ENCODE data around the gene ZNRF3. TPM values are rescaled to one million over a fixed set of nuclear protein-coding genes. Genes with fewer than 3 reads are reported as not detected.
A peak's percentile ranks its signal among the peaks of the same experiment; 100 is the strongest.
"Not testable (repeated sequence)": the region's sequence is repeated elsewhere in the genome, so short reads cannot be mapped to it uniquely, and the experiment has no call there.

Gene ZNRF3
- total RNA-seq, 1 donor from 2014 or later: 12.1 TPM

- peak; percentile 88 for DNase-seq (ENCODE audit: low spot score)
Measured at GRCh38 chr22:28883917-28884746, 760 bp downstream of the ZNRF3 start.

DNA sequence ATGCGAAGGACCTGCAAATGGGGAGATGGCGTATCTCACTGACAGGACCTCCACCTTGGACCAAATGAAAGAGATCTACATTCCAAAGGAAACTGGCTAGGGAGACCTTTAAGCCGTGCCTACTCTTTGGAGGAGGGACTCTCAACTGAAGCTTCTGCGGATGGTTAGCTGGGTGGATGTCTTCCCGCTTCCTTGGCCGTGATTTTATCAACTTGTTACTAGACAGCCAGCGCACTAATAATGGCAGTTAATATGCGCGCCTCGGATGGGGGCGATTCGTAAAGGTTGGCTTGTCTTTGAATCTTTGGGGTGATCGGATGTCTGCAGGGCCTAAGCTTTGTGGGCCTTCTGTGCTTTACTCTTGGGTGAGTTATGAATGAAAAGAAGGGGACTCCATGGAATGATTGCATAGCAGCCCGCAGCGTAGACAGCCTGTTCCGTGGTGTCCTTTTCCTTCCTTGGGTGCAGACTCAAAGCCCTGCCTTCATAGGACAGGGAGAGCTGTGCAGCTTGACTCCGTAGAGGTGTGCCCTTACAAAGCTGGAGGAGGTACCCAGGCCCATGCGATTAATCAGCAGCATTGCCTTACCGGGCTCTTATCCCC is 1.5 kb downstream of the ZNRF3 start:
- DNase-seq (ENCODE audit: low spot score): peak; percentile 45

DNA sequence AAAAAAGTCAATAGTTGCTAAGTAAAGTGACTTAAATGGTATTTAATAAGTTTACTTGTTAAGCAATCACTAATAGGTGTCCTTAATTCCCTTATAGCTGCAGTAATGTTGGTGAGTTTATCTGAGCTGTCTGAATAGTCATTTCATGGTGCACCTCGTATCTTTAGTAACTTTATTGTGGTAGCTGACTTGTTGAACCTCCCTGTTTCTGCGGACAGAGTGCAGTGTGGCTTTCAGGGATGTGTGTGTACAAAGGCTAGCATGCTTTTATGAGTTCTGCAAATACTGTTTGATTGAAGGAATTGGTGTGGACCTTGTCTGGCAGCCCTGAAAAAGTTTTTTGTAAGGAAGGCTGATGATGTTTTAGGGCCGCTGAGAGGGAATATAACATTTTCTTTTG is 2.6 kb downstream of the ZNRF3 start:
- DNase-seq (ENCODE audit: low spot score): peak; percentile 2

DNA sequence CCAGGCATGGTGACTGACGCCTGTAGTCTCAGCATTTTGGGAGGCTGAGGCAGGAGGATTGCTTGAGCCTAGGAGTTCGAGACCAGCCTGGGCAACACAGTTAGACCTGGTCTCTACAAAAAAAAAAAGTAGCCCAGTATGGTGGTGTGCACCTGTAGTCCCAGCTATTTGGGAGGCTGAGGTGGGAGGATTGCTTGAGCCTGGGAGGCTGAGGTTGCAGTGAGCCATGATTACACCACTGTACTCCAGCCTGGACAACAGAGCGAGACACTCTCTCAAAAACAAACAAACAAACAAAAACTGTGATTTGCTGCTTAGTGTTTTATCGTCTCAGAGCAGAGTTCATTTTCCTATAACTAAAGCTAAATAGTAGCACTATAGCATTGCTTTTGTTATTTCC is 3.3 kb downstream of the ZNRF3 start:
- not testable (repeated sequence) for DNase-seq (ENCODE audit: low spot score)

- DNase-seq (ENCODE audit: low spot score): no peak
Measured at GRCh38 chr22:28887725-28888459, 4.5 kb downstream of the ZNRF3 start.

- no peak for DNase-seq (ENCODE audit: low spot score)
Measured at GRCh38 chr22:28889478-28890024, 6.2 kb downstream of the ZNRF3 start.

- no peak for DNase-seq (ENCODE audit: low spot score)
Measured at GRCh38 chr22:28891156-28891733, 7.9 kb downstream of the ZNRF3 start.

DNA sequence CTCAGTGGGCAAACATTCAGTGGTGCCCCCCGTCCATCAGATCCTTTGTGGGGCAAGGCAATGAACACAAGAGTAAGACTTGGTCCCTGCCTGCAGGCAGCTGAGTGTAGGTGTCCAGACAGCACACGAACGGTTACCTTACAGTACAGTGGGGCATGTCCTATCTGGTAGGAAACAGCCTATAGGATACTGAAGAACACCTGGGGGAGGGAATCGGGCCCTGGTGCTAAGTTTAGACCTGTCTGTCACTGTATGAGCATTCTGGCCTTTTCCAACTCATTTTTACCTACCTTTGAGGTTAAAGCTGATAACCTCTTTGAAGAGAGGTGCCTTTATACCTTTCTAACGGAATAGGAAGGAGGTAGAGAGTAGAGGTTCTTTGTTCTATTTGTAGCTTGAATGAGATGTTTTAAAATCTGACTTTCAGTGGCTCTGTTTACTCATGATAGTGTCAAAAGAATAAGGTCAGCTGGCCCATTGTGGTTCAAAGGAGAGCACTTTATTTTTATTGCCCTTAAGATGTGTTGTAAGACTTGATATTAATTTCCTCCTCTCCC is 8.9 kb downstream of the ZNRF3 start:
- no peak for DNase-seq (ENCODE audit: low spot score)

DNA sequence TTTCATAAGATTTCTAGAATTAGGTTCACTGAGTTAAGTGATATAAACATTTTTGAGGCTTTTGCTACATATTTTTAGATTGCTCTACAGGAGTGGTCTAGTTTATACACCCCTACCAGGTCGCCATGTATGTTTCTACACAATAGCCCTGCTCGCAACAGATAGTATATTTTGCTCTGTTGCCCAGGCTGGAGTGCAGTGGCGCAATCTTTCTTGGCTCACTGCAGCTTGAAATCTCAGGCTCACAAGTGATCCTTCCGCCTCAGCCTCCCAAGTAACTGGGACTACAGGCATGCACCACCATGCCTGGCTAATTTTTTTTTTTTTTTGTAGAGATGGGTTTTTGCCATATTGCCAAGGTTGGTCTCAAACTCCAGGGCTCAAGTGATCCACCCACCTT is 10.4 kb downstream of the ZNRF3 start:
- no peak for DNase-seq (ENCODE audit: low spot score)

DNA sequence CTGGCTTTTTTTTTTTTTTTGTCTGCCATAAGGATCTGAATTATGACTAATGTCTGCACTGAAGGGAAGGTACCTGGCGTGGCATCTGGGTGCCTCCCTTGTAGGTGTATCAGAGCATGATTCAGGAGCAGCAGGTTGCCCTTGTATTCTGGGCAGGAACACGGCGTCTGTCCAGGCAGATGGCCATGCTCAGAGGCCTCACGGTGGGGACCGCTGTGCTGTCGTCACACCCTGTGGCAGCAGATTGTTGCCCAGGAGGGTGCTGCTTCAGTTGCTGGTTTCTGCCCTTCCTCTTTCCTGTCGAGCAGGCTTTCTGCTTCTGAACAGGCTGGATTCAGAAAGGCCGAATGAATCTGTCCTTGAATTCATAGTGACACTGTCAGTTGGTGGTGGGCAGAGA is 11.0 kb downstream of the ZNRF3 start:
- no peak for DNase-seq (ENCODE audit: low spot score)

DNA sequence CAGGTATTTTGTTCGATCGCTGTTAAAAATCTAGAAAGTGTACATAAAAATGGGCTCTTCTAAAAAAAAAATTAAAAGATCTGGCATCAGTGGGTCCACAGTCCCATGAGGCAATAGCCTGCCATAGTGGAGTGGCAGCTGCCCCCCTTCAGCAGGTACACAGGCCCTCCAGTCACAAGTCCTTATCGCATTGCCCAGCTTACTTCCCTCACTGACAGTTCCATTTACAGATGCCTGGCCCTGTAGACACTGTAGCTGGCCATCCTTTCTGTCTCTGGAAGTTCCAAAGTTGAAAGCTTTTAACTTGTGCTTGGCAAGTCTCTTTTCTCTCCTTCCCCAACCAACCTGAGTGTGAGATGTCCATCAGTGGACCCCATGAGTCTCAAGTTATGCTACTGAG is 11.4 kb downstream of the ZNRF3 start:
- DNase-seq (ENCODE audit: low spot score): no peak

DNA sequence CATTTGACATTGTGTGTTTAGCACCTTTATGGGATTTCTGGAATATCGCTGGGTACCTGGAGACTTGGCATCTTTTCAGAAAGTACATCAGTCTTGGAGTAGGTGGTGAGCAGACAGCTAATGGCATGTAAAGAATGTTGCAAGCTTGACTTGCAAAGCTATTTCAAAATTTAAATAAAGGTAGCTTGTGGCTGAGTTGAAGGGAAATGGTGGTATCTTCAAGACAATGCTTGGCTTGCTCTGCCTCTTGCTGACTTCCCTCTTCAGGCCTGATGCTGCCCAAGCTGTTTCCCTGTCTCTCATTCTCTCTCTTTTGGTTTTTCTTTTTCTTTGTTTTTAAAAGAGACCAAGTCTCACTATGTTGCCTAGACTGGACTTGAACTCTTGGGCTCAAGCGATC is 13.2 kb downstream of the ZNRF3 start:
- DNase-seq (ENCODE audit: low spot score): no peak

DNA sequence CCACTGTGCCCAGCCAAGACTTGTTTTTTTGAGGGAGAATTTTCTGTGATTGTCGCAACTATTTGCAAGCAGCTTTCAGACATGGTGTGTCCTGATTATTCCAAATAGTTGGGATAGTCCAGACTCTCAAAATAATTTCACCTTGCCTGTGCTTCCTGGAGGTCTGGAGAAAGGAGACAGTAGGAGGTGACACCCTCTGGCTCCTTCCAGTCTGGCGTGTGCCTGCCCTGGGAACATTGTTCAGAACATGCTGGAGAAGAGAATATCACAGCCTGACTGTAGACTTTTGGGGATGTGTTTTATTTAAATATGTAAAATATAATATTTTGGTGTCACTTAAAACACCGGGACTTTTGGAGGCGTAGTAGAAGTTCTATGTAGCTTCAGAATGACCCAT is 14.9 kb downstream of the ZNRF3 start:
- DNase-seq (ENCODE audit: low spot score): no peak

GRCh38 chr22:28899199-28899853 is 16.0 kb downstream of the ZNRF3 start:
- peak; percentile 64 for DNase-seq (ENCODE audit: low spot score)

DNA sequence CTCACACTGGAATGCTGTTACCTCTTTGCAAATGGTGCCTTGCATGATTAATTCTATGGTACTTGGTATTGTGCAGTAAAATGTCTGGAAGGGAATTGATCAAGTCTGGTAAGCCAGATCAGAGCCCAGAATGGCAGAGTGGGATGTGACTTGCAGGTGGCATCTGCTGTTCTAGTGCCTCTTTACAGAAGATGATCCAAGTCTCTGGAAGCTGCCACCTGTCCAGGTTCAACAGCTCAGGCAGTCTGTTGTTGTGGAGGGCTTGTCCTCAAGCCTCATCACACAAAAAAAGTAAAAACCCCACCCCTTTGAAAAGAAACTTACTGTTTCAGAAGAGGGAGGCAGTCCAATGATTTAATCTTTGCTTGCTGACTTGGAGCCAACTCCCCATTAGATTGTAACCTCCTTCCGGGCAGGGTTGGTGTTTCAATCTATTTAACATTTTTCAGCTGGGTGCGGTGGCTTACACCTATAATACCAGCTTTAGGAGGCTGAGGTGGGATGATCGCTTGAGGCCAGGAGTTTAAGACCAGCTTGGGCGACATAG is 17.1 kb downstream of the ZNRF3 start:
- peak; percentile 14 for DNase-seq (ENCODE audit: low spot score)

DNA sequence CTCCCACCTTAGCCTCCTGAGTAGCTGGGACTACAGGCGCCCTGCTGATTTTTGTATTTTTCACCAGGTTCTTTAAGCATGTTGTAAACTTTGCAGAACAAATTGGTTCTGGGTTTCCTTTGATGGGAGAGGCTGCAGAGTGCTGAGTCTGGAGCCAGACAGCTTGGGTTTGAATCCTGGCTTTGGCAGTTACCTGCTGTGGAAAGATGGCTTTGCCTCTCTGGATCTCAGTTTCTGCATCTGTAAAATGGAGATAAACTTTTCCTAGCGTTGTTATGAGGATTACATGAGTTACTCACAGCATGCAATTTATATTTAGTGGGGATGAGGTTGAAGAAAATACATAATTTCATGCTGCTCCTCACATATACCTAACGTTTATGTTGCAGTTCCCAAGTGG is 19.1 kb downstream of the ZNRF3 start:
- DNase-seq (ENCODE audit: low spot score): peak; percentile 14

DNA sequence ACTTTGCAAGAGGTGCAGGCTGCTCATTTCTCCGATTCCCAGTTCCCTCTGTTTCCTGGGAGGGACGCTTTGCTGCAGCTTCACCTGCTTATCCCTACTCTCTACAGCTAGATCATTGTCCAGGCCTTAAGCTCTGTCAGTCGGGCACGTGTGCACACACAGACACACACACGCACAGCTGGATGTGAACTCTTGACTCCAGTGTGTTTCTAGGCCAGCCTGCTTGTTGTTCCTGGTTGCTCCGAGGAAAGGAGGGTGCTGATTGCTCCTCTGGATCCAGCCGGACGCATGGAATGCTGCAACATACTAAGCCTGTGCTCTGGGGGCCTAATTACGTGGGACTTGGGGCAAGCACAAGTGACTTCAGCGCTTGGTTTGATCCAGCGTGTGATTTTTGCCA is 19.7 kb downstream of the ZNRF3 start:
- peak; percentile 57 for DNase-seq (ENCODE audit: low spot score)

GRCh38 chr22:28903729-28904128 is 20.4 kb downstream of the ZNRF3 start:
- DNase-seq (ENCODE audit: low spot score): peak; percentile 51

DNA sequence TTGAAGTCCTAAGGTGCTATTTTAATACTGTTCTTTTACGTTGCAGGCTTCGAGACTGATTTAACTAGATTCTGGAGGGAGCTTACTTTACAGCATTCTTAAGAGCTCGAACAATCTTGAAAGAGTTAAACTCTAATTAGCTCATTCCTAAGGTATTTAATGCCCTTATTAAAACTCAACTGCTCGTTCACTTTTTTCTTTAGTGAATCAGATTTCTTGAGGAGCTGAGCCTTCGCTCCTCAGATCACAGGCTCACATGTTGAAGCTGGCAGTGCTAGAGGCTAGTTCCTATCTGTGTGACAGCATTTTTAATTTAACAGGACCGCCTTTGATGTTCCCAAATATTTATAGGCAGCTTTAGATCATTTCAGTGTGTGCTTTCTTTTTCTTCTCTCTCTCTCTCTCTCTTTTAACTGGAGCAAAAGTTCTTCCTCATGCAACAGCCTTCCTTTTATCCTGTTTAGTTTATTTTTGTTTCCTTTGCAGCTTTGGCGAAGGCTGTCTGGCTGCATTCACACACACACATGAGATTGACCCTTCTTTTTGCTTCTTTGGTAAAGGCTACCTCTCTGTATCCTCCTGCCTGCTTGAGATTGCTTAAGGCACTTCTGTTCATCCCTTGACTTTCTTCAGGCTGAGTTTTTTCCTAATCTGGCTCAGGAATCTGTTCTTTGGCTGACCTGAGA is 21.0 kb downstream of the ZNRF3 start:
- peak; percentile 2 for DNase-seq (ENCODE audit: low spot score)

All from mesenteric fat pad (tissue), 1 donor.